K562 (cell line): ENCODE measurements around the gene UGT1A6. TPM values are rescaled to one million over a fixed set of nuclear protein-coding genes. Genes with fewer than 3 reads are reported as not detected.

ENCODE experiments used
- ATAC-seq: fragments of 200-7000 bp; cut with Tn5 transposase; 3 replicates; pipeline ENCODE4 v1.9.1; 2020; ENCODE audit warnings: moderate library complexity
- BruUV-seq: library from RNA; stranded (reverse); fragments of 400-500 nt; replicated peaks from 2 replicates; lab custom pipeline; 2021; lab: Mats Ljungman, UMichigan
- CTCF ChIA-PET: fragments of 300-600 bp; formaldehyde crosslinking; extraction: SDS; loops from one replicate; lab custom pipeline; 2021; ENCODE audit warnings: low intra/inter-chr PET ratio; lab: Yijun Ruan, JAX
- POLR2A ChIA-PET: fragments of 300-600, 350-650 bp; sonication (Branson Sonifier 250); formaldehyde crosslinking; extraction: SDS; loops from one replicate; lab custom pipeline; 2021; ENCODE audit warnings: antibody characterized with exemption, inconsistent platforms; lab: Yijun Ruan, JAX
- DNase-seq, 4 experiments: peaks; one replicate each; pipeline versions ENCODE4 v3.0.0 to v3.0.0-alpha.2; 2011 to 2018; ENCODE audit warnings: low spot score in 3 of 4, mixed read lengths in 3 of 4; ENCODE audit errors: extremely low read depth in 1 of 4
- FAIRE-seq: peaks from 2 replicates; lab custom pipeline; 2011; peaks lifted over from hg19 to GRCh38; lab: Jason Lieb, UNC
- H2AFZ ChIP-seq: 2 replicates; pipeline ENCODE4 v1.6.0; 2011; ENCODE audit warnings: low read depth, low read length, control low read depth, inconsistent platforms
- H3K27ac ChIP-seq: fragments of 200-600 bp; 3 replicates; pipeline ENCODE4 v1.8.0; 2011; ENCODE audit warnings: low read depth, mild to moderate bottlenecking, control low read depth, inconsistent platforms, low read length, moderate library complexity, mixed read lengths; ENCODE audit errors: extremely low read depth
- H3K27me3 ChIP-seq, 2 experiments: fragments of 300-600 bp in 1 of 2; 2 replicates in 1 of 2; 3 replicates in 1 of 2; pipeline versions ENCODE4 v1.6.0 to v1.8.0; 2011; ENCODE audit warnings: inconsistent platforms in 2 of 2, low read length in 2 of 2, mild to moderate bottlenecking in 1 of 2, mixed read lengths in 1 of 2, moderate library complexity in 1 of 2; ENCODE audit not compliant: control insufficient read depth in 2 of 2, insufficient read depth in 2 of 2
- H3K36me3 ChIP-seq: fragments of 300-600 bp; 3 replicates; pipeline ENCODE4 v1.8.0; 2011; ENCODE audit warnings: mild to moderate bottlenecking, low read length, inconsistent platforms; ENCODE audit not compliant: control insufficient read depth, insufficient read depth
- H3K4me1 ChIP-seq, 2 experiments: fragments of 200-600 bp in 1 of 2; replicated peaks in 1 of 2; 2 replicates in 1 of 2; 3 replicates in 1 of 2; pipeline versions ENCODE4 v1.5.1 to v1.8.0; 2011; ENCODE audit warnings: inconsistent platforms in 2 of 2, low read length in 2 of 2, mild to moderate bottlenecking in 1 of 2, mixed read lengths in 1 of 2, moderate library complexity in 1 of 2; ENCODE audit not compliant: control insufficient read depth in 2 of 2, insufficient read depth in 2 of 2
- H3K4me2 ChIP-seq: 2 replicates; pipeline ENCODE4 v1.6.1; 2011; ENCODE audit warnings: low read length, control low read depth, inconsistent platforms, mixed read lengths; ENCODE audit not compliant: insufficient read depth
- H3K4me3 ChIP-seq: fragments of 200-600 bp; sonication (generic), shearing (Covaris generic); 2 replicates; pipeline ENCODE4 v1.5.1; 2016; ENCODE audit warnings: control low read depth, inconsistent platforms
- H3K79me2 ChIP-seq: fragments of 200-600 bp; 3 replicates; pipeline ENCODE4 v1.8.0; 2011; ENCODE audit warnings: low read length, inconsistent platforms; ENCODE audit not compliant: control insufficient read depth, insufficient read depth
- H3K9ac ChIP-seq, 2 experiments: 2 replicates each; pipeline versions ENCODE4 v1.6.0 to v1.6.1; 2011; ENCODE audit warnings: low read depth in 2 of 2, low read length in 2 of 2, control low read depth in 1 of 2, inconsistent platforms in 1 of 2, mild to moderate bottlenecking in 1 of 2, mixed read lengths in 1 of 2; ENCODE audit not compliant: insufficient read depth in 1 of 2
- H3K9me1 ChIP-seq: one replicate; pipeline ENCODE4 v1.6.0; 2011; ENCODE audit warnings: inconsistent platforms, mild to moderate bottlenecking, low read length, moderate library complexity; ENCODE audit not compliant: control insufficient read depth, insufficient read depth
- H3K9me3 ChIP-seq: replicated peaks from 2 replicates; pipeline ENCODE4 v1.5.1; 2011; ENCODE audit warnings: low read depth, low read length, inconsistent platforms; ENCODE audit not compliant: control insufficient read depth, insufficient read depth
- H4K20me1 ChIP-seq: replicated peaks from 2 replicates; pipeline ENCODE4 v1.6.1; 2011; ENCODE audit warnings: low read length, inconsistent platforms, mixed read lengths; ENCODE audit not compliant: control insufficient read depth, insufficient read depth
- COPS2 ChIP-seq: fragments of 450-650 bp; conservative IDR thresholded peaks from 2 replicates; pipeline ENCODE4 v1.6.1; 2016; ENCODE audit warnings: mild to moderate bottlenecking, moderate library complexity
- ERF ChIP-seq: fragments of 450-650 bp; formaldehyde crosslinking; IDR thresholded peaks from 2 replicates; pipeline ENCODE4 v1.4.0; 2020; ENCODE audit warnings: mild to moderate bottlenecking, mixed read lengths
- ETV6 ChIP-seq, 3 experiments: fragments of 150-350 bp in 1 of 3; sonication (generic) in 1 of 3; formaldehyde crosslinking in 1 of 3; IDR thresholded peaks; 2 replicates each; pipeline versions ENCODE4 v1.6.1 to v1.8.0; 2014 to 2022; ENCODE audit warnings: borderline replicate concordance in 2 of 3, low read depth in 2 of 3, antibody characterized with exemption in 1 of 3, low read length in 1 of 3, mild to moderate bottlenecking in 1 of 3, missing genetic modification reagents in 1 of 3
- HIVEP1 ChIP-seq: fragments of 250-450 bp; sonication (Bioruptor Pico); IDR thresholded peaks from 2 replicates; pipeline ENCODE4 v1.4.0; 2020; ENCODE audit warnings: mild to moderate bottlenecking
- SAFB ChIP-seq: fragments of 200-400 bp; formaldehyde crosslinking; IDR thresholded peaks from 2 replicates; pipeline ENCODE4 v1.6.1; 2017; ENCODE audit warnings: low read depth, low read length, borderline replicate concordance
- SRSF3 ChIP-seq: fragments of 200-400 bp; formaldehyde crosslinking; IDR thresholded peaks from 2 replicates; pipeline ENCODE4 v1.6.1; 2016; ENCODE audit warnings: mild to moderate bottlenecking, low read length, moderate library complexity; ENCODE audit not compliant: insufficient read depth
- YY1 ChIP-seq, 3 experiments: IDR thresholded peaks; 2 replicates each; pipeline ENCODE4 v1.6.1; 2011; ENCODE audit warnings: low read length in 2 of 3, mild to moderate bottlenecking in 2 of 3, moderate library complexity in 2 of 3, borderline replicate concordance in 1 of 3, control low read depth in 1 of 3, low read depth in 1 of 3; ENCODE audit not compliant: insufficient read depth in 3 of 3, insufficient replicate concordance in 2 of 3, control insufficient read depth in 1 of 3, insufficient read length in 1 of 3; ENCODE audit errors: extremely low read depth in 1 of 3
- ZNF224 ChIP-seq: sonication (generic); formaldehyde crosslinking; IDR thresholded peaks from 2 replicates; pipeline ENCODE4 v1.8.0; 2022; ENCODE audit warnings: mild to moderate bottlenecking, missing genetic modification reagents
- whole genome bisulfite sequencing: fragments of 100-300 bp; shearing (Covaris generic); methylation state at CpG from one replicate; pipeline ENCODE4 v1.1.6; 2016; ENCODE audit warnings: low coverage, mixed read lengths; ENCODE audit not compliant: insufficient coverage; ENCODE audit errors: missing lambda C conversion rate; 5-methylcytosine and 5-hydroxymethylcytosine counted together
- in situ Hi-C: fragments of 300-500 bp; cut with MboI; formaldehyde crosslinking; loops from 4 replicates; pipeline ENCODE4 v1.15.0; 2018; ENCODE audit warnings: inconsistent platforms, mixed read lengths
- intact Hi-C: fragments of 100-400 bp; cut with micrococcal nuclease; formaldehyde crosslinking; loops from 2 replicates; pipeline ENCODE4 v1.14.2; 2022
- polyA plus RNA-seq, 8 experiments: library from polyadenylated mRNA; depleted of rRNA in 4 of 8; stranded (reverse) in 5 of 8; unstranded in 3 of 8; fragments of >200 nt; fragmentation: Nextera tagmentation in 2 of 8; fragmentation: Illumina TruSeq in 1 of 8; extraction: Ambion mirVana in 2 of 8; extraction: Trizol in 1 of 8; gene quantifications; 2 replicates each; pipeline versions ENCODE4 v1.2.1 to v1.2.3, GENCODE V29; 2011 to 2014; ENCODE audit warnings: inconsistent platforms in 1 of 8, missing spikeins in 1 of 8
- total RNA-seq, 7 experiments: library from RNA; depleted of rRNA in 6 of 7; stranded (reverse); fragments of >200 nt in 6 of 7; fragmentation: Illumina TruSeq in 2 of 7; extraction: Trizol in 2 of 7; gene quantifications; 2 replicates each; pipeline versions ENCODE4 v1.2.1 to v1.2.3, GENCODE V29; 2011 to 2021; ENCODE audit warnings: low replicate concordance in 1 of 7
- TF ChIP-seq, protein P1 (sequence below): fragments of 450-650 bp; formaldehyde crosslinking; IDR thresholded peaks from 2 replicates; pipeline ENCODE4 v1.4.0; 2020; ENCODE audit warnings: mild to moderate bottlenecking, moderate library complexity
- TF ChIP-seq, protein P2 (sequence below): fragments of 250-450 bp; sonication (Bioruptor Pico); IDR thresholded peaks from 2 replicates; pipeline ENCODE4 v1.8.0; 2022; ENCODE audit warnings: inconsistent platforms

The UGT1A6 gene
- total and polyA plus RNA-seq, 9 of the 15 experiments (the other 6 are each of a cell fraction or from before 2014, with no cell fraction given): not detected

DNA sequence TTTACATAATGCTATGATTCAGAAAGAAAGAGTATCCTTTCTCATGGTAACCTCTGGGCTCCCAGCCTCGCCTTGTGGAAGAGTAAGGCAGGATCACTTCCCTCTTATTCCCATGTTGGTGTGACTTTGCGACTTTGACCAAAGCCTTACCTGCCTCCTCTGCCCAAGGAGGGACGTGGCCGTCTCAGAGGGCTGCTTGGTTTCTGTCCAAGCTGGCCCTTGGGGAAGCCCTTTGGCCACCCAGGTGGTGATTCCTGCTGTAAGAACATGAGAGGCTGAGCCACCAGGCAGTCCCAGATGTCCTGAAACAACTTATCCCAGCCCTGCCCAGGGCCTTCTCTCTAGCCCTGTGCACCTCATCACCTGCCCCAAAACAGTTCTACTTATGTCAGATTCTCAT lies 6.0 kb downstream of the UGT1A6 start:
- Histone ChIP-seq H2AFZ (no peak overlapping the region), H3K9ac (no peak overlapping the region), H3K36me3 (no peaks in the 10 kb centered on the region), H3K4me3 (no peak overlapping the region), H3K4me2 (no peak overlapping the region), H3K27ac (no peak overlapping the region), H3K79me2 (no peaks in the 10 kb centered on the region), H3K9me3 (no peaks in the 10 kb centered on the region), H3K4me1 (peaks cover 0 to 10% of the 10 kb centered on the region in 2 experiments; a peak in 3 of 5 replicates), H3K9me1 (no peaks in the 10 kb centered on the region), H4K20me1 (no peaks in the 10 kb centered on the region), H3K27me3 (no peaks in the 10 kb centered on the region)
- CTCF ChIA-PET: no interaction called here
- no peak for ATAC-seq
- no peak for FAIRE-seq
- no peak for DNase-seq
- BruUV-seq: no TSS peak
- intact Hi-C loops: no loop called here
- TF ChIP-seq, protein P1, sequence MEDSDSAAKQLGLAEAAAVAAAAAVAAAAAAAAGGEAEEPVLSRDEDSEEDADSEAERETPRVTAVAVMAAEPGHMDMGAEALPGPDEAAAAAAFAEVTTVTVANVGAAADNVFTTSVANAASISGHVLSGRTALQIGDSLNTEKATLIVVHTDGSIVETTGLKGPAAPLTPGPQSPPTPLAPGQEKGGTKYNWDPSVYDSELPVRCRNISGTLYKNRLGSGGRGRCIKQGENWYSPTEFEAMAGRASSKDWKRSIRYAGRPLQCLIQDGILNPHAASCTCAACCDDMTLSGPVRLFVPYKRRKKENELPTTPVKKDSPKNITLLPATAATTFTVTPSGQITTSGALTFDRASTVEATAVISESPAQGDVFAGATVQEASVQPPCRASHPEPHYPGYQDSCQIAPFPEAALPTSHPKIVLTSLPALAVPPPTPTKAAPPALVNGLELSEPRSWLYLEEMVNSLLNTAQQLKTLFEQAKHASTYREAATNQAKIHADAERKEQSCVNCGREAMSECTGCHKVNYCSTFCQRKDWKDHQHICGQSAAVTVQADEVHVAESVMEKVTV: no peak
- TF ChIP-seq ERF (CRISPR knock-in tag): no peak
- WGBS: 75% methylated on average over 2 of the region's 4 CpGs
- in situ Hi-C loops: no loop called here
- POLR2A ChIA-PET: no interaction called here

DNA sequence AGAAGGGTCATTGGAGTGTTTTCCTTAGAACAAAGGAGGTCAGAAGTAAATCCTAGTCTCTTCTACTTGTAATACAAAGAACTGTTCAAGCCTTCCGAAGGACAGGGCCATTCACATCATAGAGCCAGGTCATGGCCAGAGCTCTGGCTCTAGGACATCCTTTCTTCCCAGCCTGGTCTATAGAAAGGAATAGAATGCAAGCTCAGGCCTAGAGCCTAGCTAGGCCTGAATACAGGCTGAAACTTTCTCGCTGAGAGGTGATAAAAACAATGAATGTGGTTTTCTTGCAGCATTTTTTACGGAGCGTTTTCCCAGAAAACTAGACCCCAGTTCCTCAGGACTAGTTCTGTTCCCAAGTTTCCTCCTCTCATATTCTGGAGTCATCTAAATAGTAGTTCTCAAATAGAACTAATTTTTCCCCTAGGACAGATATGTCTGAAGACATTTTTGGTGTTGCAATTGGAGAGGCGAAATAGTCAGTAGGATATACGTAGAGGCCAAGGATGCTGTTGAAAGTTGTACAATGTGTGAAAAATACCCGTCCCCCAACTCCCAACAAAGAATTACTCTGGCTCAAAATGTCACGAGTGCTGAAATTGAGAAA lies 6.8 kb downstream of the UGT1A6 start:
- ChIA-PET POLR2A (no interaction called here), CTCF (no interaction called here)
- WGBS: 60% methylated on average over 7 of the region's 8 CpGs
- Histone ChIP-seq H3K36me3 (no peaks in the 10 kb centered on the region), H3K9me3 (no peaks in the 10 kb centered on the region), H3K4me2 (no peak overlapping the region; the same call in 1 of the 2 replicates), H4K20me1 (no peaks in the 10 kb centered on the region), H3K27ac (peak overlapping the region; percentile 59; the same call in 2 of the 3 replicates), H3K4me3 (no peak overlapping the region), H3K79me2 (no peaks in the 10 kb centered on the region), H2AFZ (no peak overlapping the region), H3K9me1 (no peaks in the 10 kb centered on the region), H3K27me3 (no peaks in the 10 kb centered on the region), H3K9ac (no peak overlapping the region), H3K4me1 (peaks cover 0 to 10% of the 10 kb centered on the region in 2 experiments; a peak in 3 of 5 replicates)
- no peak for FAIRE-seq
- in situ Hi-C loops: no loop called here
- BruUV-seq: no TSS peak
- ATAC-seq: no peak
- no peak for DNase-seq
- intact Hi-C loops: no loop called here
- TF ChIP-seq SRSF3 (no peak), YY1 (IDR thresholded peaks at IDR 0.05; ENCODE audit: borderline replicate concordance in 1 of 3, control insufficient read depth in 1 of 3, extremely low read depth in 1 of 3, insufficient read depth in 3 of 3, insufficient read length in 1 of 3, insufficient replicate concordance in 2 of 3, low read depth in 1 of 3, low read length in 2 of 3) (no peak), ETV6 (IDR thresholded peaks at IDR 0.05; ENCODE audit: borderline replicate concordance in 1 of 2, low read depth in 2 of 2, low read length in 1 of 2) (no peak), ETV6 (CRISPR knock-in tag; IDR thresholded peaks at IDR 0.05; ENCODE audit: borderline replicate concordance) (no peak), COPS2 (no peak), SAFB (no peak), HIVEP1 (CRISPR knock-in tag) (no peak), ZNF224 (no peak)
- TF ChIP-seq, protein P2, sequence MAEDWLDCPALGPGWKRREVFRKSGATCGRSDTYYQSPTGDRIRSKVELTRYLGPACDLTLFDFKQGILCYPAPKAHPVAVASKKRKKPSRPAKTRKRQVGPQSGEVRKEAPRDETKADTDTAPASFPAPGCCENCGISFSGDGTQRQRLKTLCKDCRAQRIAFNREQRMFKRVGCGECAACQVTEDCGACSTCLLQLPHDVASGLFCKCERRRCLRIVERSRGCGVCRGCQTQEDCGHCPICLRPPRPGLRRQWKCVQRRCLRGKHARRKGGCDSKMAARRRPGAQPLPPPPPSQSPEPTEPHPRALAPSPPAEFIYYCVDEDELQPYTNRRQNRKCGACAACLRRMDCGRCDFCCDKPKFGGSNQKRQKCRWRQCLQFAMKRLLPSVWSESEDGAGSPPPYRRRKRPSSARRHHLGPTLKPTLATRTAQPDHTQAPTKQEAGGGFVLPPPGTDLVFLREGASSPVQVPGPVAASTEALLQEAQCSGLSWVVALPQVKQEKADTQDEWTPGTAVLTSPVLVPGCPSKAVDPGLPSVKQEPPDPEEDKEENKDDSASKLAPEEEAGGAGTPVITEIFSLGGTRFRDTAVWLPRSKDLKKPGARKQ (CRISPR knock-in tag): no peak
